ENCODE results near the gene AIMP1.
"Not testable (repeated sequence)": the region's sequence is repeated elsewhere in the genome, so short reads cannot be mapped to it uniquely, and the experiment has no call there.

AIMP1 gene

DNA sequence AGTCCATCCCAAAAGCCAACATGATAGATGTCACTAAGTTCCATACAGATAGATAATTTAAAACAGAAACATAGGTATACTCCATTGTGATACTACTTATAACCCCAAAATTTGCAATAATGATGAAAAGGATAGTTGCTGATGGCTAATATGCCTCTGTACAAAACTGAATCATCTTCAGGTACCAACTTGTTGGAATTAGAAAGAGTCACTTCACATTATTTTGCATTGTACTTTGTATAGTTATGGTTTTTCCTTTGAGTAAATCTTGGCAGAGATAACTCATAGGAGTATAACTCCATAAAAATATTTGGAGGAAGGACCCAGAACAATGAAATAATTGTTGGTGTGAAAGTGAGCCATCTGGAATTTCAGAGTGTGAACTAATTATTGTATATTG is 34.7 kb downstream of the AIMP1 start:
- DNase-seq (ENCODE audit: low read depth in 2 of 2): no peak

DNA sequence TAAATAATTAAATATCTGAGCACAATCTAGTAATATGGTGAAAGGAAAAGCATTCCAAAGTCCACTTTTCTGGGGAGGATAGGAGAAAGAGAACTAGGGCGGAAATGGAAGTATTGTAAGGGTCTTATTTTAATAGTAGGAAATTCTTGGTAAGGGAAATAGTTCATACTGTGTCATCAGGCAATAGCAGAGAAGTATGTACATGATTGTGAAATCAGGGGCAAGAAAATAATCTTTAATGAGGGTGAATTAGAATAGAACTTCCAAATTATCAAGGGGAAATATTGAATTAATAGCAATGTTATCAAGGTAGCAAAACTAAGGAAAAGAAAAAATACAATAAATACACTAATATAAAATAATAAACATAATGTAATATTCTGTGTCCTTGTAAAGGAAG is 37.4 kb downstream of the AIMP1 start:
- no peak for DNase-seq (ENCODE audit: low read depth in 2 of 2)

DNA sequence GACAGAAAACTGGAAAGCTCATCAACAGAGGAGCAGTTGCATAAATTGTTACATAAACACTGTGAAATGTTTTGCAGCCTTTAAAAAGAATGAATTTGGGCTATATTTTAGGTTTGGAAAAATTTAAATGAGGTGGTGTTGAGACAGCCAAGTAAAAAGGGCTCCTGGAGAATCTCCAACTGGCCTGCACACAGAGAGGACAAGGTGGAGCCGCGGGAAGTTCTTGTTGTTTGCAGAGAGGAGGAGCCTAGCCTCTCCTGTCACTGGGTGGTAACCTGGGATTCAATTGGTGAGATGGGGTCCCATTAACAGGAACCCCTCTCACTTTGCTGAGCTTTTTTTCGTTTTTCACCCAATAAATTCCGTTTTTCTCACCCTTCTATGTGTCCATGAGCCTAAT is 38.8 kb downstream of the AIMP1 start:
- no peak for DNase-seq (ENCODE audit: low read depth in 2 of 2)

DNA sequence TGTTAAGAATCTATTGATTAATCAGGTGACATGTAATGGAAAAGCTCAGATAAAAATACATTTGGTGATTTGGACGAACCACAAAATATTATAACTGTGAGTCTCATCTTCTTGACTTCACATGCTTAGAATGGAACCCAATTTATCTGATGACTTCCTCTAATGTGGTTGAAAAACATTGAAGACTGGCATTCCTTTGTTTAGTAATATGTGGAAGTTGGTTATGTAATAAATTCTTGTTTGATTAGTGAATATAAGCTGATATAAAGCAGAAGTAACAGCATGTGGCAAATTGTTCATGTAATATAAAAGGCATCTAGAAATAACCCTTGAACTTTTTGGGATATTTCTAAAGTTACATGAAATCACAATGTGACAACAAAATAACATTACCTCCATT is 42.5 kb downstream of the AIMP1 start:
- DNase-seq (ENCODE audit: low read depth in 2 of 2): no peak

DNA sequence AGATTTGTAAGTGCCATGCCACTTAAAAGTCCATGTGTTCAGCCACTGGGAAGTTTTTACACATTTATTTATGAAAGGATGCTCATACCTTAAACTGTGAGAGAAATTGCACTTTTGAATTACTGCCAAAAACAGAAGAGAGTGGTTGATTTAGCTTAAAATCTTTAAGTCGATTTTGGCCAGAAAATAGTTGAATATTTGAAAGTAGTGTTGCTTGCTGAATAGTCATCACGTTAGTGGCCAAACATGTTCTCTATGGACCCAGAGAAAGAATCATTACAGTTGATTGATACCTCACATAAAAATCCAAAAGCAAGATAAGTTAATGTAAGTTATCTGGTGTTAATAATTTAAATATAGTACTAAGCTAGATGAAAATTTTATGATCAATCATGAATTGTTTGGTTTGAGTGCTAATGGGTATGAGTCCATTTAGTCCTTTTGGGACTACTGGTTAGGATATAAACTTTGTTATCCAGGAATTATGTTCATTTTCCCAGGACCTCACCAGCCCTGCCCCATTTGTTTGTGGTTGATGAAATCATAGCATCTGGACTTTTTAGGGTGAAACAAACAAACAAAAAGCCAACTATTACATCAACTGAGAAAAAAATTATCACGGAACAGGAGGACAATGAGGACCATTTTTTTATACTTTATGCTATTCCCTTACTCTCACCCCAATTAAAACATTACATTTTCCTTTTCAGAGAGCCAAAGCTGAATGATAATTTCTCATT is 45.9 kb downstream of the AIMP1 start:
- DNase-seq (ENCODE audit: low read depth in 2 of 2): no peak

DNA sequence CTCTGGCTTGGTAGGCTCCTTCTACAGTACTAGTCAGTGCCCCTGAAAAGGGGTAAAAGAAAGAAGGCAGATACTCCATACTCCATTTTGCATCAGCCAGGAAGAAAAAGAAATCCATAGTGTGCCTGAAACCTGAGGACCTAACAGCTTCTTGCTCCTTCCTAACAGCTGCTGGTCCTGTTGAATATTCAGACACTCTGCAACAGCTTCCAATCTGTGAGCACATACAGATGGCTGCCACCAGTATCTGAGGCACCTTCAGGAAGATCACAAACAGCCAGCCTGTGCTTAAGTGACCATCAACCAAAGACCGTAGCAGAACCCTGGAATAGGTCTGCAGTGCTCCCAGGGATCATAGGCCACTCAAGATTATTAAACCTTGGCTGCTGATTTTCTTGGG is 47.9 kb downstream of the AIMP1 start:
- no peak for DNase-seq (ENCODE audit: low read depth in 2 of 2)

DNA sequence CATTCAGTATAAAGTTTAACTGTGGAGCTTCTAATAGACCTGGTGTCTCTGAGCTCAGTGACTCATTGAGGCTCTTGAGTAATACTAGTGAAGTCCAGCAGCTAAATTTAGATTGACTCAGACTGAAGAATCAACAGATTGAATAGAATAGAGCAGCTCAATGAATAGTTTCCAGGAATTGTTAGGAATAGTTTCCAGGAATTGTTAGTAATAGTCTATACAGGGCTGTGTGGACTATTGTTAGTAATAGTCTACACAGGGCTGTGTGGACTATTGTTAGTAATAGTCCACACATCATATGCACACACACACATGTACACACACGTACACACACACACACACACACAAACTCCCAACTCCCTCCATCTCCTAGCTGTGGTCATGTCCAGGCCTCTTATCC is 49.3 kb downstream of the AIMP1 start:
- no peak for DNase-seq (ENCODE audit: low read depth in 2 of 2)

DNA sequence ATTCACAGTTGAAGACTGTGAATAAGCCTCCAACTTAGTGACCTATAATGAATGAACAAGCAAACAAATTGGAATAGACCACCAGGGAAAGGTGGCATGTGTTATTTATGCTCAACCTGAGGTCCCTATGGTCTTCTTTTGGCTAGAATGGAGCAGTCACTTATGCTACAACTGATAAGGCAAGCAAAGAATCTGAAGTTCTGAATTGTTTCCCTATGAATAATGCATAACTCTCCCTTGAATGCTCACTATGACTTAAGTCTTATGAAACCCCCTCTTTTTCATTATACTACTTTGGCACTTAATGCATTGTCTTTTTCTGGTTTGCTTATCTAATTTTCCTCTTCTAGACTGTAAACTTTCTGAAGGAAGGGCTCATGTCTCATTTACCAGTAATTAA is 49.7 kb downstream of the AIMP1 start:
- DNase-seq (ENCODE audit: low read depth in 2 of 2): no peak

DNA sequence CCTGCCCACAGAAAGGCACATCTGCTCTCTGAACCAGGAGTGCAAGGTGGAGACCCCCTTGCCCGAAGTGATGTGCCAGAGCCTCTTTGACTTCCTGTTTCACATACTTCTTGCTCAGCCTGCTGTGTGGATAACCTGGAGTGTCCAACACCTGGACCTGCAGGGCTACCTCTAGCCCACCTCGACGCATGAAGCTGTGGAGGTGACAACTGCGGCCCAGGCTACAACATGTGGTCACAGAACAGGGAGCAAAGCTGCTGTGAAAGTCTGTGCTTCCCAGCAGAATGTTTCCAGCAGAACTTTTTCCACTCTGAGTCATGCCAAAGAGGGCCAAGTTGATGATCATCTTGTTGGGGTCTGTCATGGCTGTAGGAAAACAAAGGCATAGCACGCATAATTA is 50.7 kb downstream of the AIMP1 start:
- no peak for DNase-seq (ENCODE audit: low read depth in 2 of 2)

DNA sequence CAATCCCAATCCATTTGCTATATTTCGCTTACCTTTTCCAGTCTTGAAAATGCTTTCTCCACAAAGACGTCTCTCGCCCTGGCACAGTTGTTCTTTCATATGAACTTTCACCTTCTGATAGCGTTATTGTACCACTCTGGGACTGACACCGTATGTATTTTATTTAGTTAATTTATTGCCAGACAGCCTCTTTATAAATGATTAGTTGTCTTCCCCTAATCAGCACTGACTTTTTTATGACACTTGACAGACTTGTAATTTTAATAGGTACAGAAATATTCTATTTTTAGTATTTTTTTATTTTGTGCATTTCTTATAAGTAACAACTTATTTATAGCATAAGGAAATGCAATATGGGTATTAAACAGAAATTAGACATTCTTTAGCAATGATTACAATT is 52.3 kb downstream of the AIMP1 start, which contains the start of gene GIMD1:
Gene GIMD1, minus strand, starts transcription at position 101 of the 400 bp plus-strand sequence. CDS start 1,343 bp downstream, outside the sequence.
- DNase-seq (ENCODE audit: low read depth in 2 of 2): no peak

DNA sequence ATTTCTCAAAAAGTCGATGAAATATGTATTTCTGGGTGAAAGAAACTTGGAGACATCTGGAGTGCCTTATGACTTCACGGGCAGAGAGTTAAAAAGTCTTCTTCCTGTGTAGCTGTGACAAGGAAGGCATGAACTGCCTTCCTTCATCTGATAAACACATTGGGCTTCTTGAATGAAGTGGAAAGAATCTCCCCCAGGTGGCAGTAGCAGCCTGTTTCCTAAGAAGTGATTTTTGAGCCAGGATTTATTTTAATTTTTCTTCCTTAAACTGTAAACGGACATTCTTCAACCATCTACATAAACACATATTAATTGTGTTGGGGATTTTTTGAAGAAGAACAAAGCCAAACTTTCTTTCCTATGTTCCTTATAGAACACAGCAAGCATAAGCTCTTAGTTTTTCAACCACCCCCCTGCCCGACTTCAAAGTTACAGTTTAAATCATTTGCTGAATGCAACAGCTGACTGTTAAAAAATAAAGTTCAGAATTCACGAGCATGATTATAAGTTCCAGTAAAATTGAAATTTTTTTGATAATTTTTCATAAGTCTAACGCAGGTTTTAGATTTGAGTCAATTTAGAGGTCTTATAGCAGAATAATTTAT is 53.2 kb downstream of the AIMP1 start:
- no peak for DNase-seq (ENCODE audit: low read depth in 2 of 2)

DNA sequence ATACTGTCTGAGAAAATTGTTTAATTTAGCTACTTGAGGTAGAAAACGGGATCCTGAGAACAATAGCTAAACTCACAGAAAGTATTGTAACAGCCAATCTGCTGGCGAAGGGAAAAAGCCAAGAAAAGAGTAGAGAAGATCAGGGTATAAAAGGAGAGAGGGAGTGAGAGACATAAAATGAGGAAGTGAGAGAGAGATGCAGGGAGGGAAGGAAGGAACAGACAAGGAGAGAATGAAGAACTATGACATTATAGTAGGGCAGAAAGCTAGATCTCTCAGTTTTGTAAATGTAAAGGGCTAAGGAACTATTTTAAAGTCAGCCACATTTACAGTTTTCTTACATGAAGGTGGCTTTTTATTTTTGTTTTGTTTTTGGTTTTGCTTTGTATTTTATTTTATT is 53.9 kb downstream of the AIMP1 start:
- no peak for DNase-seq (ENCODE audit: low read depth in 2 of 2)

DNA sequence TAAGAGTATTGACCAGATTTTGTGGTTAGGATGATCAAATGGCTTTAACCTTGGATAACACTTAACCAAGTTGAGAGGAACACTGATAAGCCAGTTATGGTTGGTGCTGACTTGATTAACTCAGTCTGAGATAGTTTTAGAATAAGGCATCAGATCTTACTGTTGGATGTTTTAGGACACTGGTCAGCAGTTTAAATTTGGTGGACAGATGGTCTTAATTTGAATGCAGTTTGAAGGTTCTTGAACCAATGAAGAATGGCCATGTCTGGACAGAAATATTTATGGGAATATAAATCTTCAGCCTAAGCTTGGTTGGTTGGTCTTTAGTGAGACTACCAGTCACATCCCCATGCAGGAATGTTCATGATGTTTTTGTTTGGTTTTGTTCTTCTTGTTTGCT is 54.8 kb downstream of the AIMP1 start:
- DNase-seq (ENCODE audit: low read depth in 2 of 2): no peak

DNA sequence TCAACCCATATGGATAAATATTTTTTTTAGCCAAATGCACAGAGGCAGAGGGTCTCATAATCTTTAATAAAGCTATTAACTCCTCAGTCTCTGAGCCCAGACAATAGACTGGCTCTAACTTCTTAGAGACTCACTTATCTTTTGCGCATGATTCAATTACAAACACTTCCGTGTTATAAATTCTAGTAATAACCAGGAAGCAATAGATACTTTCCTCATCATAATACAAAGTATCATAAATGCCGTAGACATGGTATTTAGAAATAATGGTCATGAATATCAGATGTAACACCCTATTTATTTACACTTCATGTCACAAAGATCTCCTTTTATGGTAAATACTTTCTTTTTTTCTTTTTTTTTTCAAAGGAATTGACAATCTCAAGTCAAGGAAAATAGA is 56.7 kb downstream of the AIMP1 start:
- DNase-seq (ENCODE audit: low read depth in 2 of 2): no peak

DNA sequence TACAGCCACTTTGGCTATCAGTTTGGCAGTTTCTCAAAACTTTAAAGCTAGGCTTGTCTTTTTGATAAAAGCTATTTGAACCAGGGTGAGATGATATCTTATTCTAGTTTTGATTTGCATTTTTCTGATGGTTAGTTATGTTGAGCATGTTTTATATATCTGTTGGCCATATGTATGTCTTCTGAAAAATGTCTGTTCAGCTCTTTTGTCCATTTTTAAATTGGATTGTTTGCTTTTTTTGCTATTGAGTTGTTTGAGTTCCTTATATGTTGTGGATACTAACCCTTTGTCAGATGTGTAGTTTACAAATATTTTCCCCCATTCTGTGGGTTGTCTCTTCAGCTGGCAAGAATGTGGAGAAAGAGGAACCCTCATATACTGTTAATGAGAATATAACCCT is 63.8 kb downstream of the AIMP1 start:
- no peak for DNase-seq (ENCODE audit: low read depth in 2 of 2)

DNA sequence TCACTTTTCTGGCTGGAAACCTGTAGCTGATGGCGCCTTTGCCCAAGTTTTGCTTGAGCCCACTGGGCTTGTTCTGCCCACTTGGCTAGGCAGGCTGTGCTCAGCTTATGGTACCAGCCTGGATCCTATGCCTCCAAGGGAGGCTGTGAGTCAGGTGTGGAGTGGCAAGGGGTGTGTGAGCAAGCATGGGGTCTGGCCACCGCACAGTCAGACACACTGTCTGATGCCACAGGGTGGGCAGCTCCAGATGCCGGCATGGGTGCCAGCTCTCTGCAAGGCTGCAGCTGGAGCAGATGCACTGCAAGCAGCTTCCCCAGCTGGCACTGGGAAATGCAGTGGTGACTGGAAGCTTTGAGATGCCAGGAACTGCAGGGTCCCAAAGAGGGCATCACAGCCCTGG is 68.5 kb downstream of the AIMP1 start:
- no peak for DNase-seq (ENCODE audit: low read depth in 2 of 2)

DNA sequence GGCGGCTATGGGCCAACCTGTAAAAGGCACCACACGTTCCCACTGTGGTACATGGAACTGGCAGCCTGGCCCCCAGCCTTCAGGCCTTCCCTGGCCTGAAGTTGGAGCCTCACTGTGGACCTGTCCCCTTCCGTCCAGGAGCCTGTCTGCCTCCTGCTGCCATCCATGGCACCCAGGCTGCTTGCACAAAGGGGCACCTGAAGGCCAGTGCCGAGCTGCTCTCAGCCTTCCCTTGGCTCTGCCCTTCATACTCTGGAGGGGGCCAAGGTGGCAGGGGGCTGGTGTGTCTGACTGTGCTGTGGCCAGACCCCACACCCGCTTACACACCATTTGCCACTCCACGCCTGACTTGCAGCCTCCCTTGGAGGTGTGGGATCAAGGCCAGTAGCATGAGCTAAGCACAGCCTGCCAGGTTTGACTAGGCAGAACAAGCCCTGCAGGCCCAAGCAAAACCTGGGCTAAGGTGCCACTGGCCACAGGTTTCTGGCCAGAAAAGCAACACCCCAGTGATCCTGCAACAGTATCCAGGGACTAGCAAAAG is 69.6 kb downstream of the AIMP1 start:
- no peak for DNase-seq (ENCODE audit: low read depth in 2 of 2)

DNA sequence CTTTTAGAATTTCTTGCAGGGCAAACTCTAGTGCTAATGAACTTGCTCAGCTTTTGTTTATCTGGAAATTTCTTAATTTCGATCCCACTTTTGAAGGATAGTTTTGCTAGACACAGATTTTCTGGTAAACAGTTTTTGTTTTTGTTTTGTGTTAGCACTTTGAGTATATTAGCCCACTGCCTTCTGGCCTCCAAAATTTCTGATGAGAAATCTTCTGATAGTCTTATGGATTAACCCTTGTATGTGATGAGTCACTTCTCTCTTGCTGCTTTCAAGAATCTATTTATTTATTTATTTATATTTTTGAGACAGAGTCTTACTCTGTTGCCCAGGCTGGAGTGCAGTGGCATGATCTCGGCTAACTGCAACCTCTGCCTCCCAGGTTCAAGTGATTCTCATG is 79.2 kb downstream of the AIMP1 start:
- no peak for DNase-seq (ENCODE audit: low read depth in 2 of 2)

DNA sequence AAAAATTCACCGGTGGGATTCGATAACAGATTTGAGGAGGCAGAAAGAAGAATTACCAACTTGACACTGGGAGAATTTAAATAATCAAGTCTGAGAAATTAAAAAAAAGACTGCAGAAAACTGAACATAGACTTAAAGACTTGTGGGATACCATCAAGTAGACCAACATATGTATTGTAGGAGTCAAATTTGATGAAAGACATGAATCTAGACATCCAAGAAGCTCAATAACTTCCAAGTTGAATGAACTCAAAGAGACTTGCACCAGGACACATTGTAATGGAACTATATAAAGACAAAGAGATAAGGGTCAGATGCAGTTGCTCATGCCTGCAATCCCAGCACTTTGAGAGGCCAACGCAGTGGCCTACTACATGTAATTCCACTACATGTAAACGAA is 82.5 kb downstream of the AIMP1 start:
- DNase-seq (ENCODE audit: low read depth in 2 of 2): not testable (repeated sequence)

Measured in stimulated activated CD8-positive, alpha-beta memory T cell treated with anti-CD3 and anti-CD28 coated beads, Interleukin-15, amount 100 ng/mL, for 4 hours (primary cell).